ENCODE measurements around the gene ASGR2.
"Not testable (repeated sequence)": the region's sequence is repeated elsewhere in the genome, so short reads cannot be mapped to it uniquely, and the experiment has no call there.

Gene ASGR2

GRCh38 chr17:7123844-7124243, 9.2 kb upstream of the ASGR2 start:
- no peak for DNase-seq

- DNase-seq = no peak
Measured at GRCh38 chr17:7122381-7122780, 7.8 kb upstream of the ASGR2 start.

GRCh38 chr17:7120635-7121034, 6.0 kb upstream of the ASGR2 start:
- DNase-seq = not testable (repeated sequence)

GRCh38 chr17:7120123-7120522, 5.5 kb upstream of the ASGR2 start:
- no peak for DNase-seq

GRCh38 chr17:7119314-7119713, 4.7 kb upstream of the ASGR2 start:
- no peak for DNase-seq

- no peak for DNase-seq
Measured at GRCh38 chr17:7114875-7115614, 423 bp upstream of the ASGR2 start.

- no peak for DNase-seq
Measured at GRCh38 chr17:7113273-7114071, 1.1 kb downstream of the ASGR2 start.

GRCh38 chr17:7112510-7113108, 2.0 kb downstream of the ASGR2 start:
- DNase-seq = no peak

GRCh38 chr17:7111784-7112509, 2.7 kb downstream of the ASGR2 start:
- no peak for DNase-seq

- no peak for DNase-seq
Measured at GRCh38 chr17:7110617-7111306, 3.9 kb downstream of the ASGR2 start.

- DNase-seq = no peak
Measured at GRCh38 chr17:7109461-7110322, 4.9 kb downstream of the ASGR2 start.

- DNase-seq = no peak
Measured at GRCh38 chr17:7108981-7109380, 5.6 kb downstream of the ASGR2 start.

GRCh38 chr17:7108560-7108925, 6.1 kb downstream of the ASGR2 start:
- no peak for DNase-seq

GRCh38 chr17:7107795-7108559, 6.6 kb downstream of the ASGR2 start:
- no peak for DNase-seq

GRCh38 chr17:7107012-7107754, 7.4 kb downstream of the ASGR2 start:
- no peak for DNase-seq

- DNase-seq = no peak
Measured at GRCh38 chr17:7102421-7102820, 12.2 kb downstream of the ASGR2 start.

GRCh38 chr17:7101531-7101930, 13.1 kb downstream of the ASGR2 start:
- DNase-seq = no peak

- DNase-seq = not testable (repeated sequence)
Measured at GRCh38 chr17:7100641-7101379, 13.8 kb downstream of the ASGR2 start.

- DNase-seq = no peak
Measured at GRCh38 chr17:7098802-7099459, 15.7 kb downstream of the ASGR2 start.

All from activated CD4-positive, alpha-beta T cell treated with anti-CD3 and anti-CD28 coated beads, Interleukin-2, amount 50 U/mL, for 1 hour (primary cell).